Stimulated activated naive CD8-positive, alpha-beta T cell treated with anti-CD3 and anti-CD28 coated beads, Interleukin-15, Interleukin-2, amounts not matched to agents 100 ng/mL and 50 ng/mL, for 24 hours (primary cell): ENCODE measurements around the gene FREM2.

Experiments
- H3K27ac Mint-ChIP-seq: one replicate; pipeline ENCODE4 v1.8.0; 2021; ENCODE audit warnings: mild to moderate bottlenecking, mixed read lengths
- H3K27me3 Mint-ChIP-seq: one replicate; pipeline ENCODE4 v1.8.0; 2021; ENCODE audit warnings: mixed read lengths
- H3K36me3 Mint-ChIP-seq: one replicate; pipeline ENCODE4 v1.8.0; 2021; ENCODE audit warnings: low read depth, mixed read lengths
- H3K4me1 Mint-ChIP-seq: one replicate; pipeline ENCODE4 v1.8.0; 2021; ENCODE audit warnings: low read depth, mixed read lengths
- H3K4me3 Mint-ChIP-seq: one replicate; pipeline ENCODE4 v1.8.0; 2021; ENCODE audit warnings: mild to moderate bottlenecking, mixed read lengths
- H3K9me3 Mint-ChIP-seq: one replicate; pipeline ENCODE4 v1.8.0; 2021; ENCODE audit warnings: mixed read lengths

FREM2 gene

GRCh38 chr13:38670627-38671026 lies 16.2 kb upstream of the FREM2 start:
- Mint-ChIP-seq H3K27me3 (no peaks in the 10 kb centered on the region), H3K4me3 (no peak overlapping the region), H3K4me1 (no peaks in the 10 kb centered on the region), H3K9me3 (peaks cover 4% of the 10 kb centered on the region), H3K27ac (no peak overlapping the region), H3K36me3 (no peaks in the 10 kb centered on the region)

DNA sequence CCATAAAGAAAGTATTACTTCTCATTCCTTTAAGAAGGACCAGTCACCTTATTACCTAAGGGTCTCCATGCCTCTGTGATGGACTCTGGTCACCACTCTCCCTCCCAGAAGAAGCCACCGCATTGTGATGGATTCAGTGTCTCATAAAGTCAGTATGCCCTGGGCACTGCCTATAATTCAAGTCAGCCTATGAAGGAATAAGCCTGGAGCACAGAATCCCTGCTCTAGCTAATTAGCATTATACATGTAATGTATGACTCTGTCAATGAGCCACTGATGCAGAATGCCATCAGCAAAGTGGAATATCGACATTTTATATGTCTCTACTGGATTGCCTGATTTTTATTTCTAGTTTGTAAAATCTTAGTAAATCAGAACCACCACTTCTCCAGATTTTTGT lies 14.9 kb upstream of the FREM2 start:
- no peak overlapping the region for H3K27ac Mint-ChIP-seq
- no peaks in the 10 kb centered on the region for H3K36me3 Mint-ChIP-seq
- H3K9me3 Mint-ChIP-seq, result peaks cover 4% of the 10 kb centered on the region
- no peaks in the 10 kb centered on the region for H3K4me1 Mint-ChIP-seq
- H3K27me3 Mint-ChIP-seq, result no peaks in the 10 kb centered on the region
- H3K4me3 Mint-ChIP-seq, result no peak overlapping the region

GRCh38 chr13:38674208-38674607 lies 12.7 kb upstream of the FREM2 start:
- H3K4me3 Mint-ChIP-seq, result no peak overlapping the region
- peaks cover 4% of the 10 kb centered on the region for H3K9me3 Mint-ChIP-seq
- H3K27ac Mint-ChIP-seq, result no peak overlapping the region
- H3K4me1 Mint-ChIP-seq, result no peaks in the 10 kb centered on the region
- no peaks in the 10 kb centered on the region for H3K36me3 Mint-ChIP-seq
- no peaks in the 10 kb centered on the region for H3K27me3 Mint-ChIP-seq

DNA sequence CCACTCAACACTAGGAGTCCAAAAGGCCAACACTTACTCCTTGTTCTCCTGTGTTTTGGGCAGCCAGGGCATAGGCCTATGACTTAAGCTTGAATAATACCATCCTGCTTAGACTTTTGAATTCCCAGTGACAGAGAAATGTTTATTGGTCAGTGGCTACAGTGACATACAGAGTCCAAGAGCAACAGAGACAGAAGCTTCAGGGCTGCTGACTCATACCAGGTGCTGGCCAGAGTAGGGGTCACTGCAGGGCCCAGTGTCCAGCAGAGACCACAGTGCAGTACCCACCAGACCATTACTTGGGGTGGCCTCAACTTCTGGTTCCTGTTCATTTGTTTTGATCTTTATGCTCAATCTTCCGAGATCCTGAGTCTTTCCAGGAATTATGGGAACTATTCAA lies 6.0 kb upstream of the FREM2 start:
- H3K4me3 Mint-ChIP-seq, result no peak overlapping the region
- peaks cover 6% of the 10 kb centered on the region for H3K27me3 Mint-ChIP-seq
- H3K4me1 Mint-ChIP-seq, result no peaks in the 10 kb centered on the region
- no peaks in the 10 kb centered on the region for H3K9me3 Mint-ChIP-seq
- H3K27ac Mint-ChIP-seq, result no peak overlapping the region
- H3K36me3 Mint-ChIP-seq, result no peaks in the 10 kb centered on the region

DNA sequence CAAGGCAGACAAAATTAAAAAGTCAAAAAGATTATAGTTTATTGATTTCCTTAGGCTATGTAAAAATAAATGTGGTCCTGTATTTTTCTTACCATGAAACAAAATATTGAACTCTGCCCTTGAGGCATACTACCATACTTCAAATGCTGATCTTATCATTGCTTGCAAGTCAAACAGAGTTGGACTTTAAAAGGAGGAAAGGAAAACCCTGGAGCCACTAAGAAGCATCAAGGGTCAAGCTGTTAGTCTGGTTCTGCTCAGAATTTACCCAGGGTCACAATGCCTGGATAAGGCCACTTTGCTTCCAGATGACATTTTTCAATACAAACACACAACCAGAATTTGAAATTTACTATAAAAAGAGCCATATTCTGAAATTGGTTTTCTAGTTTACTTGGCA lies 2.2 kb upstream of the FREM2 start:
- Mint-ChIP-seq H3K27ac (no peak overlapping the region), H3K27me3 (peaks cover 16% of the 10 kb centered on the region), H3K36me3 (no peaks in the 10 kb centered on the region), H3K9me3 (no peaks in the 10 kb centered on the region), H3K4me1 (no peaks in the 10 kb centered on the region), H3K4me3 (no peak overlapping the region)

- no peaks in the 10 kb centered on the region for H3K4me1 Mint-ChIP-seq
- no peaks in the 10 kb centered on the region for H3K36me3 Mint-ChIP-seq
- H3K4me3 Mint-ChIP-seq, result no peak overlapping the region
- no peak overlapping the region for H3K27ac Mint-ChIP-seq
- no peaks in the 10 kb centered on the region for H3K9me3 Mint-ChIP-seq
- H3K27me3 Mint-ChIP-seq, result peaks cover 16% of the 10 kb centered on the region
These were observed 1.4 kb upstream of the FREM2 start for GRCh38 chr13:38685431-38685830.

DNA sequence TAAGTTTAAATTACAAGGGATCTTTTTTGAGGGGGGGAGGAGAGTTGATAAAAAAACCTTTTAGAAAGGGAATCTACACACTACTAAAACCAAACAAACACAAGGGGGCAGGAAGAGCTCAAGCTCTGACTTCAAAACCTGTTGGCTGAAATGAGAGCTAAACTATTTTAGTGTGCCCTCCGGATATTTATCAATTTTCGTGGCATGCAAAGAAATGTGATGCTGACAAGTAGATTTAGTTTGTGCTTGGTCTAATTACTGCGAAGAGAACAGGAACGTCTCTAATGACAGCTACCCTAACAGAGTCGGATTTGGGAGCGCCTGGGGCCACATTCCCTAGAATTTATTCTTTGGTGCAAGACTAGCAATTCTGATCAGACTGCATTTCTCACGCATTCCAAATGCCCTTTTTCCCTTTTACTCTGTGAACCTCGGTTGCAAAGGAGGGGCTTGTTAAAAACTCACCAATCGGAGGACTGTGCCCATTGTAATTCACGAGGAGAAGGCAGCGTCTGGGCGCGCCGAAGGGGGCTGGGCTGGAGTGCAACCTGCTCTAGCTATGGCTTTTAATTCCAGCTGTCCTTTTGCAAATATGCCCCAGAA lies 802 bp upstream of the FREM2 start:
- Mint-ChIP-seq H3K4me3 (no peak overlapping the region), H3K9me3 (no peaks in the 10 kb centered on the region), H3K27ac (no peak overlapping the region), H3K27me3 (peaks cover 16% of the 10 kb centered on the region), H3K4me1 (no peaks in the 10 kb centered on the region), H3K36me3 (no peaks in the 10 kb centered on the region)

DNA sequence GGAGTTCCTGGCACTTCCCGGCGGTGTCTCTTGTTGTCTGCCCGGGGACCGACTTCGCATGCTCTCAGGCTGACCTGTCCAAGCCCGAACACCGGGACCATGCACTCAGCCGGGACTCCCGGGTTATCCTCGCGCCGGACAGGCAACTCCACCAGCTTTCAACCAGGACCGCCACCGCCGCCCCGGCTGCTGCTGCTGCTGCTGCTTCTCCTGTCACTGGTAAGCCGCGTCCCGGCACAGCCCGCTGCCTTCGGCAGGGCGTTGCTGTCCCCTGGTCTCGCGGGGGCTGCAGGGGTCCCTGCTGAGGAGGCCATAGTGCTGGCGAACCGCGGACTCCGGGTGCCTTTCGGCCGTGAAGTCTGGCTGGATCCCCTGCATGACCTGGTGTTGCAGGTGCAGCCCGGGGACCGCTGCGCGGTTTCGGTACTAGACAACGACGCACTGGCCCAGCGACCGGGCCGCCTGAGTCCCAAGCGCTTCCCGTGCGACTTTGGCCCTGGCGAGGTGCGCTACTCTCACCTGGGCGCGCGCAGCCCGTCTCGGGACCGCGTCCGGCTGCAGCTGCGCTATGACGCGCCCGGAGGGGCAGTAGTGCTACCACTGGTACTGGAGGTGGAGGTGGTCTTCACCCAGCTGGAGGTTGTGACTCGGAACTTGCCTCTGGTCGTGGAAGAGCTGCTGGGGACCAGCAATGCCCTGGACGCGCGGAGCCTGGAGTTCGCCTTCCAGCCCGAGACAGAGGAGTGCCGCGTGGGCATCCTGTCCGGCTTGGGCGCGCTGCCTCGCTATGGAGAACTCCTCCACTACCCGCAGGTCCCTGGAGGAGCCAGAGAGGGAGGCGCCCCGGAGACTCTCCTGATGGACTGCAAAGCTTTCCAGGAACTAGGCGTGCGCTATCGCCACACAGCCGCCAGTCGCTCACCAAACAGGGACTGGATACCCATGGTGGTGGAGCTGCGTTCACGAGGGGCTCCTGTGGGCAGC lies 661 bp downstream of the FREM2 start:
- Mint-ChIP-seq H3K4me1 (no peaks in the 10 kb centered on the region), H3K27ac (no peak overlapping the region), H3K4me3 (no peak overlapping the region)

DNA sequence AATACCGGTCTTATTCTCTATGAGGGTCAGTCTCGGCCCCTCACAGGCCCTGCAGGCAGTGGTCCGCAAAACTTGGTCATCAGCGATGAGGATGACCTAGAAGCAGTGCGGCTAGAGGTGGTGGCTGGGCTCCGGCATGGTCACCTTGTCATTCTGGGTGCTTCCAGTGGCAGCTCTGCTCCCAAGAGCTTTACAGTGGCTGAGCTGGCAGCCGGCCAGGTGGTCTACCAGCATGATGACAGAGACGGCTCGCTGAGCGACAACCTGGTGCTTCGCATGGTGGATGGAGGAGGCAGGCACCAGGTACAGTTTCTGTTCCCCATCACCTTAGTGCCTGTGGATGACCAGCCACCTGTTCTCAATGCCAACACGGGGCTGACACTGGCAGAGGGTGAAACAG lies 1.8 kb downstream of the FREM2 start:
- Mint-ChIP-seq H3K36me3 (no peaks in the 10 kb centered on the region), H3K27me3 (peaks cover 16% of the 10 kb centered on the region), H3K4me1 (no peaks in the 10 kb centered on the region), H3K9me3 (no peaks in the 10 kb centered on the region), H3K27ac (no peak overlapping the region), H3K4me3 (no peak overlapping the region)

More for the DNA sequence above, 661 bp downstream of the FREM2 start:
- peaks cover 16% of the 10 kb centered on the region for H3K27me3 Mint-ChIP-seq
- H3K9me3 Mint-ChIP-seq, result no peaks in the 10 kb centered on the region
- H3K36me3 Mint-ChIP-seq, result no peaks in the 10 kb centered on the region

GRCh38 chr13:38690231-38690630 lies 3.4 kb downstream of the FREM2 start:
- Mint-ChIP-seq H3K27ac (no peak overlapping the region), H3K4me3 (no peak overlapping the region), H3K9me3 (no peaks in the 10 kb centered on the region), H3K4me1 (no peaks in the 10 kb centered on the region), H3K27me3 (peaks cover 16% of the 10 kb centered on the region), H3K36me3 (no peaks in the 10 kb centered on the region)

- no peak overlapping the region for H3K27ac Mint-ChIP-seq
These were observed 6.3 kb downstream of the FREM2 start for GRCh38 chr13:38693168-38693567.

DNA sequence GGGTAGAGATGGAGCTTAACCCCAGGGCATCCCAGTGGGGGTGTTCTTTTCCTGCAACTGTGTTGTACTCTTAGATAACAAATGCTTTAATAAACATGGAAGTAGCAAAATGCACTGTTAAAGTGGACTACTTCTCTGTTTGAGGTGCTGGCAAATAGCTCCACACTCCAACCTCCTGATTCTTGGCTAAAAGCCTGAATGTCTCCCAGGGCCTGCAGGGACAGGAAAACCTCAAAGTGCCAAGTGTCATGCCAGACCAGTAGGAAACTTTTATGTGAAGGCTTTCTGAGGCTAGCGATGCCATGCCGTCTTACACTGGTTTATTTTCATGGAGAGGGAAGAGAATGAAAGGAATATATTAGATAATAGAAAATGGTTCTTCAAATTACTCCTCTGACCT lies 6.8 kb downstream of the FREM2 start:
- no peaks in the 10 kb centered on the region for H3K9me3 Mint-ChIP-seq
- H3K27ac Mint-ChIP-seq, result no peak overlapping the region
- no peaks in the 10 kb centered on the region for H3K4me1 Mint-ChIP-seq
- H3K27me3 Mint-ChIP-seq, result no peaks in the 10 kb centered on the region
- H3K4me3 Mint-ChIP-seq, result no peak overlapping the region
- no peaks in the 10 kb centered on the region for H3K36me3 Mint-ChIP-seq

More at GRCh38 chr13:38693168-38693567, 6.3 kb downstream of the FREM2 start:
- H3K4me3 Mint-ChIP-seq, result no peak overlapping the region
- peaks cover 2% of the 10 kb centered on the region for H3K27me3 Mint-ChIP-seq
- no peaks in the 10 kb centered on the region for H3K4me1 Mint-ChIP-seq
- no peaks in the 10 kb centered on the region for H3K9me3 Mint-ChIP-seq
- no peaks in the 10 kb centered on the region for H3K36me3 Mint-ChIP-seq

DNA sequence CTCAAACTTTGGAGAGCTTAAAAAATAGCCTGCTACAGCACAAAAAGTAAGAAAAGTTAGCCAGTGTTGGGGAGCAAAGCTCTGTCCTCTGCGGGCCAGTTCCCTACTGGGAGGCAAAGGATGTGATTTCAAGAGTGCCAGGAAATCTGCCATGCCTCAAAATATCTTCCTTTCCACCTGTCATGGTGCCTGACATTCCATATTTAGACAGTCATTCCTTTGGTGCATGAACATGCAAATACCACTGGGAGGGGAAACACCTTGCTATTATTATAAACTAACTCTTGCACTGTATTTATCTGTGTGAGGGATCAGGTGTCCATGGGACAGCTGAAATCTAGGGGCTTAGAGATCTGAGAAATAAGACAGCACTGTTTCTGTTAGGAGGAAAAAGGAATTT lies 10.3 kb downstream of the FREM2 start:
- Mint-ChIP-seq H3K36me3 (no peaks in the 10 kb centered on the region), H3K4me3 (no peak overlapping the region), H3K4me1 (no peaks in the 10 kb centered on the region), H3K27ac (no peak overlapping the region), H3K9me3 (no peaks in the 10 kb centered on the region), H3K27me3 (no peaks in the 10 kb centered on the region)

DNA sequence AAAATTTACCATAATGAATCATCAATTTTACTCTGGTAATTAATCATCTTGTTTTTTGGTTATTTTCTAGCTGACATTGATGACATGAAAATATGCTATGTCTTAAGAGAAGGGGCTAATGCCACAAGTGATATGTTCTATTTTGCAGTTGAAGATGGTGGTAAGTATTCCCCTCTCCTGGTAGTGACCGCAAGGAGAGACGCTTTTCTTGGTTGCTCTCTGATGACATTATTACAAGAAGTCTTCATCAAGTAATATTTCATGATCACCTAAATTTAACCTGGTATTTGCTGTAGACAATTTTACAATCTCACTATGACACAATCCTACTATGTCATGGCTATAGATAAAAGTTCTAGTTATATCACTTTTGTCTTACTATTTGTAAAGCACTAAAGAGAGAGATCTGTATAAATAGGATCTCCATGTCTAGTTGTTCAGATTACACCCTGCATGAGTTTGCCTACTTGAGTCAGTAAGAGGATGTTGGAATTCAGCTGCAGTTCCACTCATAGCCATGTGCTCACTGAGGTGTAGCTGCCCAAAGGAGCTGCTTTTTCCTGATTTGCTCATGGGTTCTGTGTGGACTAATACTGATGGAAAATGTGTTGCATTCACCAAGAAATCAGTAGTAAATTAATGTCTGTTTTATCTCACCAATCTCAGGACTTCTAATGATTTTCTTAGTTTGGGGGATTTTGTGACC lies 10.9 kb downstream of the FREM2 start:
- H3K27ac Mint-ChIP-seq, result no peak overlapping the region
- no peak overlapping the region for H3K4me3 Mint-ChIP-seq
- H3K4me1 Mint-ChIP-seq, result no peaks in the 10 kb centered on the region
- no peaks in the 10 kb centered on the region for H3K36me3 Mint-ChIP-seq
- H3K27me3 Mint-ChIP-seq, result no peaks in the 10 kb centered on the region
- H3K9me3 Mint-ChIP-seq, result no peaks in the 10 kb centered on the region

GRCh38 chr13:38700051-38700450 lies 13.2 kb downstream of the FREM2 start:
- H3K36me3 Mint-ChIP-seq, result no peaks in the 10 kb centered on the region
- no peaks in the 10 kb centered on the region for H3K9me3 Mint-ChIP-seq
- no peaks in the 10 kb centered on the region for H3K4me1 Mint-ChIP-seq
- no peaks in the 10 kb centered on the region for H3K27me3 Mint-ChIP-seq
- no peak overlapping the region for H3K4me3 Mint-ChIP-seq
- no peak overlapping the region for H3K27ac Mint-ChIP-seq
